Motor neuron (in vitro differentiated cells): ENCODE data around the gene IL22. TPM values are rescaled to one million over a fixed set of nuclear protein-coding genes. Genes with fewer than 3 reads are reported as not detected.

ENCODE experiments used
- ATAC-seq, 8 experiments: fragments of 200-7000 bp; cut with Tn5 transposase; replicated peaks in 6 of 8; 2 replicates each; pipeline ENCODE4 v1.8.0; 2021; ENCODE audit warnings: mild to moderate bottlenecking in 8 of 8, moderate library complexity in 8 of 8
- H3K27ac ChIP-seq, 2 donors: fragments of 250-450 bp; sonication (Bioruptor Pico); 2 replicates each; pipeline ENCODE4 v1.9.0; 2021; ENCODE audit warnings: antibody characterized with exemption in 2 of 2, mild to moderate bottlenecking in 2 of 2, moderate library complexity in 1 of 2
- H3K4me1 ChIP-seq, 2 donors: fragments of 250-450 bp; sonication (Bioruptor Pico); replicated peaks in 1 of 2; 2 replicates each; pipeline ENCODE4 v1.6.1; 2021; ENCODE audit warnings: antibody characterized with exemption in 2 of 2, mild to moderate bottlenecking in 2 of 2, moderate library complexity in 1 of 2
- H3K4me3 ChIP-seq, 5 donors: fragments of 250-450 bp; sonication (Bioruptor Pico); 2 replicates each; pipeline ENCODE4 v1.9.0; 2021; ENCODE audit warnings: antibody characterized with exemption in 5 of 5, mild to moderate bottlenecking in 5 of 5, moderate library complexity in 4 of 5
- WGBS, 10 experiments: fragments of 450-650 bp; shearing (Covaris generic); methylation state at CpG; one replicate each; pipeline ENCODE4 v1.0.0; 2022; 5-methylcytosine and 5-hydroxymethylcytosine counted together
- in situ Hi-C, 9 experiments: fragments of 400-800 bp; cut with MboI; loops; one replicate each; pipeline ENCODE4 v1.15.0; 2021; ENCODE audit warnings: low sequenced_read_pairs in 9 of 9, low pct_unique_long_range_greater_than_20kb in 2 of 9; ENCODE audit not compliant: unreplicated experiment in 9 of 9
- total RNA-seq, 8 experiments: library from RNA; unstranded; fragments of 300-600 nt; gene quantifications; 2 replicates each; pipeline versions ENCODE4 v1.2.3 to v1.2.4, GENCODE V29; 2022

Gene IL22
- total RNA-seq, 8 experiments from 2014 or later: 0.43 TPM; not detected in 7

DNA sequence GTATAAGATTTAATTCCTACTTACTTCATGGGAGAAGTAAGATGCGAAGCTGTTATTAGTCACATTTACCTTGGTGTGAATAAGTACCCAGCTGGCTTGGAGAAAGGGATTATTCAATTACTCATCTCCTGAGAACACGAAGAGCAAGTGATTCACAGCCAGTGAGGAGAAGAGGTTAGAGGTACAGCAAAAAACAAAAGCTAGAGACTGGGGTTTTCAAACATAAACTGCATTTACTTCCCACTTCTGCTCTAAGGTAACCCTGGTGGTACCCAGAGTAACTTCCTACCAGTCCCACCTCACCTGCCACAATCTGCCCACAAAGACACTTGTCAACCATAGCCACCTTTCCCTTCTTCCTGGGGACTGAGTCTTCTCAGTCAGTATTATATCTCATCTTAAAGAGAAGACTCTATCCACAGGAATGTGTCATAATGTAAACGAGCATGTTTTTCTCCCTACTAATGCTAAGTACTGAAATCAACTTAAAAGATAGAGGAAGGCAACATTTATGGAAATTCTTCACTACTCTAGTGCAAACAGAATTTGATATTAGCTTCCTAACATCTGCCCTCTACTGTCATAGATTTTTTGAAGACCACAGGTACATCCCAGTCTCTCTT, 6.0 kb upstream of the IL22 start:
- no peak overlapping the region for H3K27ac ChIP-seq
- WGBS, 10 experiments: 12 to 100% (median 80%) methylated on average over 1 to 3 of the region's 3 CpGs

DNA sequence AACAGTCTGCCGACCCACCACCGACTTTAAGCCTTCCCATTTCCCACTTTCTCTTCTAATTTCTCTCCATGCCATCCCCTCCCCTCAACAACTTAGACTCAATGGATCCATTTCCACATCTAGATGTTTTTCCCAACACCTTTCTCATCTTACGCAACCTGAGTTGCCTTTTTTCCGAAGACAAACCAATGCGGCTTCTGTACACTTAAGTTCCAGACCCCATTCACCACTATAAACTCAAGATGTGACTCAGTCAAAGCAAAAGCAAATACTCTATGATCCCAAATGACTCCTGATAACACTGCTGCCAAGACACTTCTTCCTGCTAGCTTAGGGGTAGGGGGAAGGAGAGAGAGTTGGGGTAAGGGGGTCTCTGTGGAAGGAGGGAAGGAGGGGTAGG, 1.3 kb downstream of the IL22 start:
- no peak overlapping the region for H3K4me3 ChIP-seq
- in situ Hi-C loops: no loop called here
- H3K4me1 ChIP-seq: no peaks in the 10 kb centered on the region
- no peak for ATAC-seq
- H3K27ac ChIP-seq: no peak overlapping the region
- 60 to 100% (median 94%) methylated on average over 2 to 5 of the region's 5 CpGs; no CpG with 5 or more reads in 2 of the 10 experiments for WGBS, 10 experiments

More for the DNA sequence above, 6.0 kb upstream of the IL22 start:
- in situ Hi-C loops: no loop called here
- ATAC-seq: no peak
- H3K4me3 ChIP-seq: no peak overlapping the region
- no peaks in the 10 kb centered on the region for H3K4me1 ChIP-seq

GRCh38 chr12:68250454-68250853, 3.0 kb downstream of the IL22 start:
- Histone ChIP-seq H3K27ac (no peak overlapping the region), H3K4me1 (peaks cover 0 to 3% of the 10 kb centered on the region in 2 donors), H3K4me3 (no peak overlapping the region)
- ATAC-seq: no peak
- WGBS, 10 experiments: 25 to 100% (median 63%) methylated on average over 1 to 3 of the region's 3 CpGs; no CpG with 5 or more reads in 2 of the 10 experiments
- in situ Hi-C loops: no loop called here

GRCh38 chr12:68247785-68248184, 5.6 kb downstream of the IL22 start:
- H3K27ac ChIP-seq: no peak overlapping the region
- no peak for ATAC-seq
- in situ Hi-C loops: no loop called here

GRCh38 chr12:68246350-68246749, 7.1 kb downstream of the IL22 start:
- no peak overlapping the region for H3K4me3 ChIP-seq
- in situ Hi-C loops: no loop called here
- 80 to 100% (median 100%) methylated on average over 1 to 5 of the region's 6 CpGs; no CpG with 5 or more reads in 3 of the 10 experiments for WGBS, 10 experiments

More at GRCh38 chr12:68247785-68248184, 5.6 kb downstream of the IL22 start:
- Histone ChIP-seq H3K4me3 (no peak overlapping the region), H3K4me1 (peaks cover 0 to 3% of the 10 kb centered on the region in 2 donors)

GRCh38 chr12:68245180-68246021, 8.0 kb downstream of the IL22 start:
- 15 to 71% (median 35%) methylated on average over 1 to 6 of the region's 6 CpGs; no CpG with 5 or more reads in 1 of the 10 experiments for WGBS, 10 experiments
- ATAC-seq: peak in 1 of 8 experiments; percentile 27
- in situ Hi-C loops: no loop called here
- Histone ChIP-seq H3K4me1 (peaks cover 0 to 3% of the 10 kb centered on the region in 2 donors), H3K27ac (no peak overlapping the region), H3K4me3 (no peak overlapping the region)

More at GRCh38 chr12:68246350-68246749, 7.1 kb downstream of the IL22 start:
- Histone ChIP-seq H3K4me1 (peaks cover 0 to 3% of the 10 kb centered on the region in 2 donors), H3K27ac (no peak overlapping the region)
- no peak for ATAC-seq

GRCh38 chr12:68242777-68243176, 10.6 kb downstream of the IL22 start:
- ATAC-seq: no peak
- no peak overlapping the region for H3K4me3 ChIP-seq
- no peak overlapping the region for H3K27ac ChIP-seq
- H3K4me1 ChIP-seq: peaks cover 0 to 3% of the 10 kb centered on the region in 2 donors
- in situ Hi-C loops: no loop called here

- 80% methylated on average over 1 of the region's 1 CpG; no CpG with 5 or more reads in 9 of the 10 experiments for WGBS, 10 experiments
- in situ Hi-C loops: no loop called here
- peak in 3 of 8 experiments; percentile 85 to 89 (median 87) for ATAC-seq
- H3K27ac ChIP-seq: no peak overlapping the region
- peaks cover 0 to 3% of the 10 kb centered on the region in 2 donors for H3K4me1 ChIP-seq
- H3K4me3 ChIP-seq: no peak overlapping the region
Observed at GRCh38 chr12:68240975-68241374, 12.4 kb downstream of the IL22 start.

GRCh38 chr12:68240079-68240478, 13.3 kb downstream of the IL22 start:
- no peak overlapping the region for H3K27ac ChIP-seq

DNA sequence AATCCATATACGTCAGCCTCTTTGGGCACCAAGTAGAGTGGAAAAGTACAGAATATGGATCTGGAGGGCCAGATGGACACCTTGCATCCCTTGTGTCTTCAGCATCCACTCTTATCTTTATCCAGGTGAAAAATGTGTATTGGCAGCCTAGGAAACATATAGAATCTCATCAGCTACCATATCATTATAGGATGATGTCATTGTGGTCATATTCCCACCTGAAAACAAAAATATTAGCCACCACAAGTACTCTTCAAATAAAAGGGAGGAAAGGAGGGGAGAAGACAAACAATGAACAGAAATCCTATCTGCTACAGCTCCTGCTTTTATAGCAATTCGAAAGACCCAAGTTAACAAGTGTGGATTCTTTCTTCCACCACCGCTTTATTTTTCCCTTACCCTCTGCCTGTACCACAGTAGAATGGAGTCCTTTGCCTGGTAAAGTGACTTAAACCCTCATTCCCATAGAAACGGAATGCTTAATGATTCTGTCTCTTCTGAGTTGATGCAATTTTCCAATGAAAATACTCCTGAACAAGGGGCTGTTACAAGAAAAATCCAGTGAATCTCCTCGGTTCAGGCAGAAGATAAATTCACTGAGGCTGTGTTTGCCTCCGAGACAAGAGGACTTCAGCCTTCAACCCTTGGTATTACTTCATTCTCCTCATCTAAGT, 14.0 kb downstream of the IL22 start:
- in situ Hi-C loops: no loop called here
- Histone ChIP-seq H3K4me3 (no peak overlapping the region), H3K4me1 (no peaks in the 10 kb centered on the region), H3K27ac (no peak overlapping the region)
- 60 to 94% (median 83%) methylated on average over 2 to 5 of the region's 6 CpGs; no CpG with 5 or more reads in 1 of the 10 experiments for WGBS, 10 experiments
- ATAC-seq: peak in 2 of 8 experiments; percentile 24 to 76

More at GRCh38 chr12:68240079-68240478, 13.3 kb downstream of the IL22 start:
- Histone ChIP-seq H3K4me1 (no peaks in the 10 kb centered on the region), H3K4me3 (no peak overlapping the region)
- peak in 5 of 8 experiments; percentile 38 to 89 (median 82) for ATAC-seq
- in situ Hi-C loops: no loop called here
- 0 to 100% (median 69%) methylated on average over 1 of the region's 1 CpG; no CpG with 5 or more reads in 2 of the 10 experiments for WGBS, 10 experiments

DNA sequence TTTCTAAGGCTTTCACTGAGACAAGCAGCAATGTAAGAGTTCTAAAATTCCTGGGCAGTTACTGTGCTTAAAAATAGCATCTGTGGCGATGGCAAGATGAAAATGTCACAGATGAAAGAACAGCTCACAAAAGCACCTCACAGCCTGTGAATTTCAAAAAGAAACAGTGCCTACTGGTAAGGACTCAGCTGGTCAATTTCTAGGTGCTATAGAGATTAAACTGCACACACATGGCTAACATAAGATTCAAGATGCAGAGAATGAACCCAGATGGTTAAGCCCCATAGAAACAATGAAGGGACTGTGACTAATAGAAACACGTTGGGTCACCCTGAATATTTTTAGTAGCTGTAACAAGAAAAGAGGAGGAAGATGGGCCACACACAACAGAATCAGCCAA, 15.8 kb downstream of the IL22 start:
- H3K4me1 ChIP-seq: no peaks in the 10 kb centered on the region
- H3K4me3 ChIP-seq: no peak overlapping the region
- WGBS, 10 experiments: 0 to 67% (median 25%) methylated on average over 1 to 2 of the region's 2 CpGs; no CpG with 5 or more reads in 1 of the 10 experiments
- no peak overlapping the region for H3K27ac ChIP-seq
- ATAC-seq: peak in 3 of 8 experiments; percentile 8 to 35 (median 29)
- in situ Hi-C loops: no loop called here

GRCh38 chr12:68237078-68237477, 16.3 kb downstream of the IL22 start:
- in situ Hi-C loops: no loop called here

More at GRCh38 chr12:68237078-68237477, 16.3 kb downstream of the IL22 start:
- Histone ChIP-seq H3K27ac (no peak overlapping the region), H3K4me3 (no peak overlapping the region), H3K4me1 (no peaks in the 10 kb centered on the region)
- 60 to 100% (median 70%) methylated on average over 1 to 2 of the region's 2 CpGs; no CpG with 5 or more reads in 3 of the 10 experiments for WGBS, 10 experiments
- ATAC-seq: no peak
